ENCODE measurements around the gene EXOSC1.

DNA sequence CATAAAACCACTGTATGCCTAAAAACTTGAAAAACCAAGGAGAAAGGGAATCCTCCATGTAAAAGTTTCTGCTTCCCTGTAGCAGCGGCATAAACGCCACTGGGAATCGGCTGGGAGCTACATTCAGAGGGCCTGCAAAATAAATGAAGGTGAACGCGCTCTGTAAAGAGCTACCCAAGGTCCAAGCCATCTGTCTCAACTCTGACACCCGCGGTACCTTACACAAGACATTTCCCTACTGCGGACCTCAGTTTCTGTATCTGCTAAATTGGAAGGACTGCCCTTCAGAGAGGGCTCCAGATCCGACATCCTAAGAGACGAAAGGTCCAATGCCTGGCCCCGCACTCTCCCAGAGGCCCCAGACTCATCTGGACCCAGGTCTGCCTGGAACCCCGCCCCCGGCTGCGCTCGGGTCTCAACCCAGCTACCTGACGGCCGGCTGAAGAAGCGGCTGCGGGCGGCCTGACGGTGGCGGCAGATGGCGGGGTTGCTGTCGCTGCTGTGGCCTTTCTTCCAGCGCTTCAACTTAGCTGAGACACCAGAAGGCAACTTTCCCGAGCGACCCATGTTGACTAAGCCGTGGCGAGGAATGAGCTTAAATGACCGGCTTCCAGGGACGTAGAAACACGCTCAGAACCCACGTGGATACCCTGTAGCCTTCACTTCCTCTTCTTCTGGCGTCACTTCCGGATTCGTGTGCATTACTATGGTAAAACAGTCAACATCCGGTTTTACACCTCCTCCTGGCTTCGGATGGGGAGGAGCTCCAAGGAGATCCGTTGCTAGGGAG lies 44.9 kb downstream of the EXOSC1 start, which contains the start of gene RRP12:
- TF ChIP-seq, protein P1, sequence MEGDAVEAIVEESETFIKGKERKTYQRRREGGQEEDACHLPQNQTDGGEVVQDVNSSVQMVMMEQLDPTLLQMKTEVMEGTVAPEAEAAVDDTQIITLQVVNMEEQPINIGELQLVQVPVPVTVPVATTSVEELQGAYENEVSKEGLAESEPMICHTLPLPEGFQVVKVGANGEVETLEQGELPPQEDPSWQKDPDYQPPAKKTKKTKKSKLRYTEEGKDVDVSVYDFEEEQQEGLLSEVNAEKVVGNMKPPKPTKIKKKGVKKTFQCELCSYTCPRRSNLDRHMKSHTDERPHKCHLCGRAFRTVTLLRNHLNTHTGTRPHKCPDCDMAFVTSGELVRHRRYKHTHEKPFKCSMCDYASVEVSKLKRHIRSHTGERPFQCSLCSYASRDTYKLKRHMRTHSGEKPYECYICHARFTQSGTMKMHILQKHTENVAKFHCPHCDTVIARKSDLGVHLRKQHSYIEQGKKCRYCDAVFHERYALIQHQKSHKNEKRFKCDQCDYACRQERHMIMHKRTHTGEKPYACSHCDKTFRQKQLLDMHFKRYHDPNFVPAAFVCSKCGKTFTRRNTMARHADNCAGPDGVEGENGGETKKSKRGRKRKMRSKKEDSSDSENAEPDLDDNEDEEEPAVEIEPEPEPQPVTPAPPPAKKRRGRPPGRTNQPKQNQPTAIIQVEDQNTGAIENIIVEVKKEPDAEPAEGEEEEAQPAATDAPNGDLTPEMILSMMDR (IDR thresholded peaks at IDR 0.05): peak in 1 of 3 experiments; percentile 6
- no peak for TF ChIP-seq POLR2A (IDR thresholded peaks at IDR 0.05; ENCODE audit: low read depth)
- TF ChIP-seq POLR2AphosphoS5 (IDR thresholded peaks at IDR 0.05): peak; percentile 78 to 88

Data from esophagus muscularis mucosa (tissue), 3 donors.